Measurements from ENCODE around the gene RAB7A.
A peak's percentile ranks its signal among the peaks of the same experiment; 100 is the strongest.

RAB7A gene

GRCh38 chr3:128726023-128727016, at the start of gene RAB7A:
RAB7A (plus strand) TSS chr3:128726183; CDS start chr3:128795368, 69,185 bp downstream.
- DNase-seq (ENCODE audit: low read depth in 4 of 4, low spot score in 1 of 4) = peak; percentile 83 to 97 (median 94)

- DNase-seq (ENCODE audit: low read depth in 4 of 4, low spot score in 1 of 4) = no peak
Observed at GRCh38 chr3:128679338-128679737, 46.6 kb upstream of the RAB7A start.

GRCh38 chr3:128680603-128681368, 45.2 kb upstream of the RAB7A start:
- peak; percentile 86 to 99 (median 97) for DNase-seq (ENCODE audit: low read depth in 4 of 4, low spot score in 1 of 4)

GRCh38 chr3:128681369-128681829, 44.6 kb upstream of the RAB7A start:
- no peak for DNase-seq (ENCODE audit: low read depth in 4 of 4, low spot score in 1 of 4)

- DNase-seq (ENCODE audit: low read depth in 4 of 4, low spot score in 1 of 4) = no peak
Observed at GRCh38 chr3:128683957-128684356, 42.0 kb upstream of the RAB7A start.

- DNase-seq (ENCODE audit: low read depth in 4 of 4, low spot score in 1 of 4) = no peak
Observed at GRCh38 chr3:128684986-128685726, 40.8 kb upstream of the RAB7A start.

- DNase-seq (ENCODE audit: low read depth in 4 of 4, low spot score in 1 of 4) = no peak
Observed at GRCh38 chr3:128686465-128686864, 39.5 kb upstream of the RAB7A start.

GRCh38 chr3:128689060-128689459, 36.9 kb upstream of the RAB7A start:
- DNase-seq (ENCODE audit: low read depth in 4 of 4, low spot score in 1 of 4) = no peak

GRCh38 chr3:128693696-128694095, 32.3 kb upstream of the RAB7A start:
- DNase-seq (ENCODE audit: low read depth in 4 of 4, low spot score in 1 of 4) = no peak

GRCh38 chr3:128697341-128697740, 28.6 kb upstream of the RAB7A start:
- no peak for DNase-seq (ENCODE audit: low read depth in 4 of 4, low spot score in 1 of 4)

- DNase-seq (ENCODE audit: low read depth in 4 of 4, low spot score in 1 of 4) = peak in 1 of 4 experiments; percentile 9
Observed at GRCh38 chr3:128698211-128699047, 27.6 kb upstream of the RAB7A start.

- DNase-seq (ENCODE audit: low read depth in 4 of 4, low spot score in 1 of 4) = no peak
Observed at GRCh38 chr3:128701342-128702212, 24.4 kb upstream of the RAB7A start.

GRCh38 chr3:128702391-128702790, 23.6 kb upstream of the RAB7A start:
- no peak for DNase-seq (ENCODE audit: low read depth in 4 of 4, low spot score in 1 of 4)

- DNase-seq (ENCODE audit: low read depth in 4 of 4, low spot score in 1 of 4) = no peak
Observed at GRCh38 chr3:128703561-128703960, 22.4 kb upstream of the RAB7A start.

- no peak for DNase-seq (ENCODE audit: low read depth in 4 of 4, low spot score in 1 of 4)
Observed at GRCh38 chr3:128706086-128706615, 19.8 kb upstream of the RAB7A start.

- DNase-seq (ENCODE audit: low read depth in 4 of 4, low spot score in 1 of 4) = no peak
Observed at GRCh38 chr3:128707928-128708494, 18.0 kb upstream of the RAB7A start.

- DNase-seq (ENCODE audit: low read depth in 4 of 4, low spot score in 1 of 4) = no peak
Observed at GRCh38 chr3:128709038-128709437, 16.9 kb upstream of the RAB7A start.

GRCh38 chr3:128709506-128710210, 16.3 kb upstream of the RAB7A start:
- DNase-seq (ENCODE audit: low read depth in 4 of 4, low spot score in 1 of 4) = no peak

Measured in stimulated activated CD4-positive, alpha-beta T cell treated with anti-CD3 and anti-CD28 coated beads, Interleukin-1b, Interleukin-23, amount 100 ng/mL, for 24 hours (primary cell).